Gastroesophageal sphincter (tissue), 3 donors: Measurements from ENCODE around the gene NFAT5.

Experiments
- POLR2AphosphoS5 ChIP-seq: sonication (generic); formaldehyde crosslinking; IDR thresholded peaks from one replicate; pipeline ENCODE4 v1.6.1; 2017; ENCODE audit warnings: antibody characterized with exemption
- TF ChIP-seq, protein P1 (sequence below), 4 experiments: fragments of 200-600 bp in 2 of 4; fragments of 450-650 bp in 2 of 4; sonication (generic) in 1 of 4; IDR thresholded peaks; one replicate each; pipeline ENCODE4 v1.5.1; 2017 to 2019; ENCODE audit warnings: antibody characterized with exemption in 4 of 4, mild to moderate bottlenecking in 2 of 4, moderate library complexity in 2 of 4

GRCh38 chr16:69568676-69569075 is 2.9 kb downstream of the NFAT5 start:
- TF ChIP-seq, protein P1, sequence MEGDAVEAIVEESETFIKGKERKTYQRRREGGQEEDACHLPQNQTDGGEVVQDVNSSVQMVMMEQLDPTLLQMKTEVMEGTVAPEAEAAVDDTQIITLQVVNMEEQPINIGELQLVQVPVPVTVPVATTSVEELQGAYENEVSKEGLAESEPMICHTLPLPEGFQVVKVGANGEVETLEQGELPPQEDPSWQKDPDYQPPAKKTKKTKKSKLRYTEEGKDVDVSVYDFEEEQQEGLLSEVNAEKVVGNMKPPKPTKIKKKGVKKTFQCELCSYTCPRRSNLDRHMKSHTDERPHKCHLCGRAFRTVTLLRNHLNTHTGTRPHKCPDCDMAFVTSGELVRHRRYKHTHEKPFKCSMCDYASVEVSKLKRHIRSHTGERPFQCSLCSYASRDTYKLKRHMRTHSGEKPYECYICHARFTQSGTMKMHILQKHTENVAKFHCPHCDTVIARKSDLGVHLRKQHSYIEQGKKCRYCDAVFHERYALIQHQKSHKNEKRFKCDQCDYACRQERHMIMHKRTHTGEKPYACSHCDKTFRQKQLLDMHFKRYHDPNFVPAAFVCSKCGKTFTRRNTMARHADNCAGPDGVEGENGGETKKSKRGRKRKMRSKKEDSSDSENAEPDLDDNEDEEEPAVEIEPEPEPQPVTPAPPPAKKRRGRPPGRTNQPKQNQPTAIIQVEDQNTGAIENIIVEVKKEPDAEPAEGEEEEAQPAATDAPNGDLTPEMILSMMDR (IDR thresholded peaks at IDR 0.05), result no peak
- no peak for TF ChIP-seq POLR2AphosphoS5
